Cerebellar cortex (tissue), 1 donor: ENCODE results near the gene TTL.
"Not testable (repeated sequence)": the region's sequence is repeated elsewhere in the genome, so short reads cannot be mapped to it uniquely, and the experiment has no call there.

Experiments
- DNase-seq: peaks from one replicate; pipeline ENCODE4 v3.0.0-alpha.2; 2015; ENCODE audit warnings: low spot score

Gene TTL

DNA sequence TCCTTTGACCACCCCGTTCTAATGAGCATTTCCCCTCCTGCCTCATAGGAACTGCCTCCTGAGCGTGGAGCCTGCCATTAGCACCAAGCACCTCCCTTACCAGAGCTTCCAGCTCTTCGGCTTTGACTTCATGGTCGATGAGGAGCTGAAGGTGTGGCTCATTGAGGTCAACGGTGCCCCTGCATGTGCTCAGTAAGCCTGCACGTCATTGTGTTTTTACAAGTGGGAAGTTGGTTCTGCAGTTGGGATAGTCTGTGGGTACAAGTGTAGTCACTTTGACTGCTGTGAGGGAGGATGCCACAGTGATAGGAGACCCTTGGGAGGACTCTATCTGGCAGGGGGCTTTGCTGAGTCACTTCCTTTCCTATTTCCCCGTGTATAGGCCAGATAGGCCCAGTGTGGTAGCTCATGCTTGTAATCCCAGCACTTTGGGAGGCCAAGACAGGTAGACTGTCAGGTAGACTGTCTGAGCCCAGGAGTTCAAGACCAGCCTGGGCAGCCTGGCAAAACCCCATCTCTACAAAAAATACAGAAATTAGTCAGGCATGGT, 38.4 kb downstream of the TTL start:
- DNase-seq: no peak

DNA sequence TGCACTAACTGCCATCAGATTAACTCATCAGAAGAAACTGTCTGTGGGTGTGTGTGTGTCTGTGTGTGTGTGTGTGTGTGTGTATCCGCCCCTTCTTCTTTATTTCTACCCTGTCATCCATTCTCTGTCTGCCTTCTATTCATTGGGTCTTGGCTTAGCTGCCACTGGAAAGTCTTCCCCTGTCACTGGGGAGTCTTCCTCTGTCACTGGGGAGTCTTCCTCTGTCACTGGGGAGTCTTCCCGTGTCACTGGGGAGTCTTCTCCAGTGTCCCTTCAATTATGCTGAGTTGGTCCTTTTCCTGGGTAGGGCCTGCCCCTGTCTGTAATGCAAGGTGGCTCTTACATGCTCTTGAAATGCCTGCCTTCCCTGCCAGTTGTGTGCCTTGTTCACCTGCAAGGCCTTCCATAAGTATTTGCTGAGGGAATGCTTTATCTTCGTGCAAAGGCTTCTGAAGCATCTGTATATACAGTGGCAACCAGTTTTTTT, 41.4 kb downstream of the TTL start:
- DNase-seq: no peak

DNA sequence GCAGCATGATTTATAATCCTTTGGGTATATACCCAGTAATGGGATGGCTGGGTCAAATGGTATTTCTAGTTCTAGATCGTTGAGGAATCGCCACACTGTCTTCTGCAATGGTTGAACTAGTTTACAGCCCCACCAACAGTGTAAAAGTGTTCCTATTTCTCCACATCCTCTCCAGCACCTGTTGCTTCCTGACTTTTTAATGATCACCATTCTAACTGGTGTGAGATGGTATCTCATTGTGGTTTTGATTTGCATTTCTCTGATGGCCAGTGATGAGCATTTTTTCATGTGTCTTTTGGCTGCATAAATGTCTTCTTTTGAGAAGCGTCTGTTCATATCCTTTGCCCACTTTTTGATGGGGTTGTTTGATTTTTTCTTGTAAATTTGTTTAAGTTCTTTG, 42.3 kb downstream of the TTL start:
- not testable (repeated sequence) for DNase-seq

DNA sequence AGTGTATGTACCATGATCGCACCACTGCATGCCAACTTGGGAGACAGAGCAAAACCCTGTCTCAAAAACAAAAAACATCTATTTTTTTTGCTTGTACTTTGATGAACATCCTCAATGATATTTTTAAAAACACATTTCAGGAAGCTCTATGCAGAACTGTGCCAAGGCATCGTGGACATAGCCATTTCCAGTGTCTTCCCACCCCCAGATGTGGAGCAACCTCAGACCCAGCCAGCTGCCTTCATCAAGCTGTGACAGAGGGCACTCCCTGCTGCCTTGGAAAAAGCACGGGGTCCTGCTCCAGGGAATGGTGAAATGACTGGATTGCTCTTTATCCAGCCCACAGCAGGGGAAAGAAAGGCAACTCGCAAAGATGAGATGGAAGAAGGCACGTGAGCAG, 46.6 kb downstream of the TTL start:
- DNase-seq: no peak

DNA sequence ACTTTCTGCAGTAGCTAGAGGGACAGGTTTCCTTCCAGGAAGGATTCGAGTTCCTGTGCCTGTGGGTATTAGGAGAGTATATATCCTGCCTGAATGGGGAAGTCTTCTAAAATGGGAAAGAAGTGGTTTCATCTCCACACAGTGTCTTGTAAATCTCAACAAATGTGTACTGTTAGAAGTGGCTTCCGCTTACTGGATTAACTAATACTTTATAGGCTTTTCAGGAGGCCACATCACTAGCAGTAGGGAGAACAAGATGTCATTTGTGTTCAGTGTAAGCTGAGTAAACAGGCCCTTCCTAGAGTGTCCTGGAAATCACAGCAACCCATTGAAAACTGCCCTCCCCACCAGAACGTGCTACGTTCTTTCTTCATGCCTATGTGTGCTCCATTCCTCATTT, 47.8 kb downstream of the TTL start:
- no peak for DNase-seq

DNA sequence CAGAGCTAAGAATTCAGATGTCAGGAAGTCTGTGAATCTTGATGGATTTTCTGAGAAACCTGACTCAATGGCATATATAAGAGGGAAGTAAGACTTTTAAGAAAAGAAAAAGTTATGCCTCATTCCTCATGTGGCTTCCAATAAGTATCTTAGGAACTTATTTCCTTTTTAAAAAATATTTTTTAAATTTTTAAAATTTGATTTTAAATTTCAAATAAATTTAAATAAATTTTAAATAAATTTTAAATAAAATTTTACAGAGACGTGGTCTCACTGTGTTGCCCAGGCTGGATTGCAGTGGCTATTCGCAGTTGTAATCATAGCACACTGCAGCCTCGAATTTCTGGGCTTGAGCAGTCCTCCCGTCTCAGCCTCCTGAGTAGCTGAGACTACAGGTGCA, 48.8 kb downstream of the TTL start:
- DNase-seq: no peak

DNA sequence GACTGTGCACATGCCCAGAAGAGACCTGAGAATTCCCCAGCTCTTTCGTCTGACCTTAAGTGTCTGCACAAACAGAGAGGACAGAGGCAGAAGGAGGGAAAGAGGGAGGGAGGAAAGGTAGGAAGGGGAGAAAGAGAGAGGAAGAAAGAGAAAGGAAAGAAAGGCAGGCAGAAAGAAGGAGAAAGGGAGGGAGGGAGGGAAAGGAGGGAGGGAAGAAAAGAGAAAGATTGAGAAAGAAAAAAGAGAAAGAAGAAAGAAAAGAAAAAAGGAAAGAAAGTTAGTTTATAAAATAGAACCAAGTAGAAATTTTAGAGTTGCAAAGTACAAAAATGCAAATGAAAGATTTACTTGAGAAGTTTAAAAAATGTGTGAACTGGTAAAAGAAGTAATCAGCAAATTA, 52.9 kb downstream of the TTL start:
- no peak for DNase-seq

DNA sequence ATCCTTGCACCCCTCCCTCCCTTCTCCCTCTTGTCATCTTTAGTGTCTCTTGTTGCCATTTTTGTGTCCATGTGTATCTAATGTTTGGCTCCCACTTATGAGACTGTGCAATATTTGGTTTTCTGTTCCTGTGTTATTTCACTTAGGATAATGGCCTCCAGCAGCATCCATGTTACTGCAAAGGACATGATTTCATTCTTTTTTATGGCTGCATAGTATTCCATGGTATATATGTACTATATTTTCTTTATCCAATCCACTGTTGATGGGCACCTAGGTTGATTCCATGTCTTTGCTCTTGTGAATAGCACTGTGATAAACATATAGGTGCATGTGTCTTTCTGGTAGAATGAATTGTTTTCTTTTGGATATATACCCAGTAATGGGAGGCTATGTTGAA, 54.7 kb downstream of the TTL start:
- not testable (repeated sequence) for DNase-seq

DNA sequence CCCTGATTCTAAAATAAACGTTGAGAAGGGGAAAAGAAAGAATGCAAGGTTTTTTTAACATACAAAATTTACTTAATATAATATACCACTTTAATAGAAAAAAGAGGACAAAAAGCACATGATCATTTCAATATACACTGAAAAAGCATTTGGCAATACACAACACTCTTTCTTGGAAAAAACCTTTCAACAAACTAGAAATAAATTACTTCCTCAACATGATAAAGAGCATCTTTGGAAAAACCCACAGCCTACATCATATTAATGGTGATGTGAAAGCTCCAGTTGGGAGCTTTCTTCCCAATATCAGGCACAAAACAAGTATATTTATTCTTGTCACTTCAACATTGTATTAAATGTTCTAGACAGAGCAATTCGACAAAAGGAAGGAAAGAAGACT, 57.4 kb downstream of the TTL start:
- DNase-seq: no peak

DNA sequence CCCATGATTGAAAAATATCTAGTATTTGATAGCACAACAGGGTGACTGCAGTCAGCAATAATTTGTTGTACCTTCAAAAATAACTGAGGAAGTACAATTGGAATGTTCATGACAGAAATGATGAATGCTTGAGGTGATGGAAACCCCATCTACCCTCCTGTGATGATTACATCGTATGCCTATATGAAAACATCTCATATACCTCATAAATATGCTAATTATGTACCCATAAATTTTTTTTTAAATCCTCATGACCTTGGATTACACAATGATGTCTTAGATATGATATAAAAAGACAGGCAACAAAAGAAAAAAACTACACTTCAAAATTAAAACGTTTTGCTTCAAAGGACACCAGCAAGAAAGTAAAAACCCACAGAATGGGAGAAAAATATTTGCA, 59.0 kb downstream of the TTL start:
- no peak for DNase-seq

DNA sequence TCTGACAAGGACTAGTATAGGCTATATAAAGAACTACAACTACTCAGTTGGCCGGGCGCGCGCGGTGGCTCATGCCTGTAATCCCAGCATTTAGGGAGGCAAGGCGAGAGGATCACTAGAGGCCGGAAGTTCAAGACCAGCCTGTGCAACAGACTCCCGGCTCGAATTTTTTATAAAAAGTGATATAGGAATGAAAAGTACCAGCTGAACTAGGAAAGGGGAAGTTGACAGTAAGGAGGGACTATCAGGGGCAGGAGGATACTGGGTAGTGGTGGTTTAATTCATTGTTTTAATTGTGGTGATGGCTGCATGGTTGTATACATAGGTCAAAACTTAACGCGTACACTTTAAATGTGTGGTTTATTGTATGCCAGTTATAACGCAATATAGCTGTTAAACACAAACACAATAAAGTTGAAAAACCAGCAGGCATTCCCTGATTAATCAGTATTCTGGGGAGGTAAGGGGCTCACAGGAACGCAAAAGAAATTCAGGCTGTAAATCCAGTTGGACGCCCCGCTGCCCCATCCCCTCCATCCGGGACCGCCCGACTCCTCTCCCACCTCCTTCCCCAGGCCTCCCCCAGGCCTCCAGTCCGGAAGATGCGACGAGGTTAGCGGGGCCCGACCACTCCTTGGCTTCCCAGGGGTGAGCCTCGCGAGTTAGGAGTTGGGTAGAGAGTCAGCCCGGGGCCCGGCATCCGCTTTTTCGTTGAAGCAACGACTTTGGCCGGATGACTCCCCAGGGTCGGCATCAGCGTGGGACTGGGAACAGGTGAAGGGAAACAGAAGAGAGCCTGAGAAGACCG, 59.6 kb downstream of the TTL start:
- no peak for DNase-seq

DNA sequence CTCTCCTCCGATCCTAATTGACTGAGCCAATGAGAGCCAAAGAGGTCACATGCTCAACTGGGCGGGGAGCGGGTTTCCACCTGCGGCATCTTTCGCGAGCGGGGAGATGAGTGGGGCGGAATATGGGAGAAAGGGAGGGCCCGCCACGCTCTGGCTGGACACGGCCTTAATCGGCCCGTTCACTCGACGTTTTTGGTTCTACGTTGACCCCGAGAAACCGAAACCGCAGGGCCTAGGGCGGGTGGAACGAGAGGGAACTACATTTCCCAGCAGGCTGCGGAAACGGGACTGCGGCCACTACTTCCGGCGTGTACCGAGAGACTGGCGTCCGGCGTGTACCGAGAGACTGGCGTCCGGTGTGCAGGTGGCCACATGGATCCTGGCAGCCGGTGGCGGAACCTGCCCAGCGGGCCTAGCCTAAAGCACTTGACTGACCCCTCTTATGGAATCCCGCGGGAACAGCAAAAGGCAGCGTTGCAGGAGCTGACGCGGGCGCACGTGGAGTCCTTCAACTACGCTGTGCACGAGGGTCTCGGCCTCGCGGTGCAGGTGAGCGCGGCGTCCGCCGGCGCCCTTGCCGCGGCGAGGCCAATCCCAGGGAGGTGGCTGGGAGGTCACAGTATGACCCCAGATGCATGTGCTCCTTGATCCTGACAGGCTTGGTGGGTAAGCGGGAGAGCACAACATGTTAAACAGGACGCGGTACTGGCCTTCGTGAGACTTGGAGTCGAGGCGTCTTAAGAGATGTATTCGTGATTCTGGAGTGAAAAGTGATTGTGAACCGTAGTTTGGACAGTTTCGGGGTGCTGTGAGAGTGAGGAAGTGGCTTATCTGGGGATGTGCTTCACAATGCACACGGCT, 60.4 kb downstream of the TTL start, which contains the start of gene POLR1B:
POLR1B (plus strand) TSS at position 343 of the 861 bp plus-strand sequence; CDS start at position 373, 30 bp downstream.
- DNase-seq: peak; percentile 91

DNA sequence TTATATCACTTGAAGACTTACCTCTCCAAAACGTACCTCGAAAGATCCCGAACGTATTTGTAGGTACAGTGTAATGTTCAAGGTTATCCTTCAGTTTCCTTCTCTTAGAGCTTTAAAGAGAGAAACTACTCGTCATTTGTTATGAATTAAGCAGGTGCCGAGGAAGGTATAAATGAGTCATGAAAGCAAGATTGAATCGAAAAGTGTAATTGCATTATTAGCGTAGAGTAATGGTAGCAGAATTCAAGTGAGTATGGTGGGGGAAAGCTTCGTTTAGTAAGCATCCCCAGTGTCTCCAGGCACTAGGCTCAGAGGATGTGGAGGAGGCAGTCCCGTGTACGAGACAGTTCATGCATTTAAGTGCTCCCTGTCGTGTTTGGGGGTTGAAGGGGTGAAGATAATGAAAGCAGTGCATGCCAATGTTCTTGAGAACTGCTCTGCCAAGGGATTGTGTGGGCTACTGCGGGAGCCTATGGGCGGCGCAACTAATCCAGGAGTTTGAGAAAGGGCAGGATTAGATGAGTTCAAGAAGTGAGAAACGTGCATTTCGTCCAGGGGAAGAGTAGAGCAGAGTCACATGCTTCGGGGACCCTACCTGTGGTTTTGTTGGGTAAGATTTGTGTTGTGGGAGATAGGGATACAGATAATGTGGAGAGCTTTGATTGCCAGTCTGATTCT, 61.2 kb downstream of the TTL start:
- peak; percentile 22 for DNase-seq

DNA sequence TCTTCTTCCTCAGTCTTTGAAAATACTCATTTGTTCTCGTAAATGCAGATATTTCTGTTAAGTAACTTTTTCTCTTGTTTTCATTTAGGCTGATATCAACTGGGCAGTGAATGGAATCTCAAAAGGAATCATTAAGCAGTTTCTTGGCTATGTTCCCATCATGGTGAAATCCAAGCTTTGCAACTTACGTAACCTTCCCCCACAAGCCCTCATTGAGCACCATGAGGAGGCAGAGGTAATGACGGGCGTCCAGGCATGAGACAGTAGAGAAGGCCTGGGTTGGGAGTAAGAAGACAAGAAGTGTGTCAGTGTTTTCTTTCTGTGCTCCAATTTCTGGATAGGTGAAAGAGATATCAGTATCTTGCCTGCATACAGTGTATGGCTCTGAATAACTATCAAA, 65.4 kb downstream of the TTL start:
- DNase-seq: no peak

DNA sequence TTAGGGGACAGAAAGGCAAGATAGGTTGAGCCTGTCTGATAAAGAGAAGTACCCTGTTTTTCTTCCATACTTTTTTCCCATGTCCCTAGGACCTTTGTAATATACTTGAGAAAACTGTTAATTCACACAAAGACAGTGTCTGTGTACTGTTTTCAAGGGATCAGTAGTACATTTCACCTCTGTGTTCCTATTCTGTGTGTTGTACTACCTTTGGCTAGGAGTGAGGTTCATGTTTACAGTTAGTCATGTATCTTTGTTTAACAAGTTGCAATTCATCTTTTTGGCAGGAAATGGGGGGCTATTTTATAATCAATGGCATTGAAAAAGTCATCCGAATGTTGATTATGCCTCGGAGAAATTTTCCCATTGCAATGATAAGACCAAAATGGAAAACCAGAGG, 67.0 kb downstream of the TTL start:
- DNase-seq: no peak

DNA sequence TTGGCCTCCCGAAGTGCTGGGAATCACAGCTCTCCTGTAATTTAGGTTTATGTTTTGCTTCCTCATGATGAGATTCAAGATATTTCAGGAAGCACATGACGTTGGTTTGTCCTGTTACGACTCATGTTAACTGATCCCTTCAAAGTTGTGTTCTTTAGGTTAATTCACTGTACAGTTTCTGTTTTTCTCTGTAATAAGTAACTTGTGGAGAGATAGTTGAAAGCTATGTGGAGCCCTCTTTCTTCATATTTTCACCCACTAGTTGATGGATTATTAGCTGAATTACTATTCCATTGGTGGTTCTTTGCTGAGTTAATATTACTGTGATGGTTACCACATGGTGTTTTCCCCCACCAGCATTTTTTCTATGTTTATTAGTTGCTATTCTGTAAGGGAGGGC, 84.1 kb downstream of the TTL start:
- no peak for DNase-seq

DNA sequence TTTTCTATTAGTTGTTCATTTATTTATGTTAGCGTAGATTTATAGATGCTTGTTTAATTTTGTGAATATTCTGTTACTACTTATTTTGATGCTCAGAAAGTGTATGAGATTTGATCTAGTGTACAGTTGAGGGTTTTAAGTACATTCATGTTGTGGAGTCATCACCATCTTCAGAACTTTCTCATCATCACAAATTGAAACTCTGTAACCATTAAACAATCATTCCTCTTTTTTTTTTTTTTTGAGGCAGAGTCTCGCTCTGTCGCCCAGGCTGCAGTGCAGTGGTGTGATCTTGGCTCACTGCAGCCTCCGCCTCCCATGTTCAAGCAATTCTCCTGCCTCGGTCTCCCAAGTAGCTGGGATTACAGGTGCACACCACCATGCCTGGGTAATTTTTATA, 84.6 kb downstream of the TTL start:
- not testable (repeated sequence) for DNase-seq

DNA sequence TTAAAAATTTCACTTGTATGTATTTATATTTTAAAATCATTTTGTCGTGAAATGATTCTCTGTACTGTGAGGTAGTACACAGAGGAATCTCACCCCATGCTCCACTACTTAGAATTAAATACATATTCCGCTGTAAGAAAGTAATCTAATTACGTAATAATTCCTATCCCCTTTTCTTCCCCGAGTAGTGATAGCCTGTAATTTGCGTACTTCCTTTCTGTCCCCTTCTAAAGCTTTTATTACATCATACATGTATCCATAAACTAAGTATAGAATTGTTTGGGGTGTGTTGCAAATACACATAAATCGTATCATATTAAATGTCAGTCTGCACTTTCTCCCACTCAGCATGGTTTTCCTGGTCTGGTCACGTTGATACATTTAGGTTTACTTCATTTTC, 90.0 kb downstream of the TTL start:
- no peak for DNase-seq

DNA sequence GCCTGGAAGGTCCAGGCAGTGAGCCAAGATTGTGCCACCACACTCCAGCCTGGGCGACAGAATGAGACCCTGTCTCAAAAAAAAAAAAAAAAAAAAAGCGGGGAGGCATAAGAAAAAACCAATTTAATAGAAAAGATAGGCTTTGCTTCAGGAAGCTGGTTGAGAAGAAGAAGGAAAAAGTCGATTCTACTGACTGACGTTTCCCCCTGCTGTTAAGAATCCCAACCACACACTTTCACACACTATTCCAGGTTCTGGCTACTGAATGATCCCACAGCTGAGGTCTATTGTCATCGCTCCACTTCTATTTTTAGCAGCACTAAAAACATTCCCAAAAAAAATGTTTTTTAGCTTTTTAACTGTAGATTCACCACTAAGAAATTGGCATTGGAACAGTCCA, 95.8 kb downstream of the TTL start:
- peak; percentile 22 for DNase-seq

DNA sequence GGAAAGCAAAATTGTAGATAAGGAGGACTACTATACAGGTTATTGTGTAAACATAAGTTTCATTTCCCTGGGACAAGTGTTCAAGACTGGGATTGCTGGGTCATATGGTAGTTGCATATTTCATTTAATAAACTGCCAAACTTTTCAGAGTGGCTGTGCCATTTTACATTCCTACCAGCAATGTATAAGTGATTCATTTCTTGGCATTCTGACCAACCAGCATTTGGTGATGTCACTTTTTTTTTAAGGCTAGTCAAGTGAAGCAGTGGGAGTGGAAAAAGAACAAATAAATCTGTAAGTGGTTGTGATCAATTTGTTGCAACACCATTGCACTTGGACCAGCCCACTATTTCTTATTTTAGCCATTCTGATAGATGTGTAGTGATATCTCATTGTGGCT, 97.3 kb downstream of the TTL start:
- no peak for DNase-seq

DNA sequence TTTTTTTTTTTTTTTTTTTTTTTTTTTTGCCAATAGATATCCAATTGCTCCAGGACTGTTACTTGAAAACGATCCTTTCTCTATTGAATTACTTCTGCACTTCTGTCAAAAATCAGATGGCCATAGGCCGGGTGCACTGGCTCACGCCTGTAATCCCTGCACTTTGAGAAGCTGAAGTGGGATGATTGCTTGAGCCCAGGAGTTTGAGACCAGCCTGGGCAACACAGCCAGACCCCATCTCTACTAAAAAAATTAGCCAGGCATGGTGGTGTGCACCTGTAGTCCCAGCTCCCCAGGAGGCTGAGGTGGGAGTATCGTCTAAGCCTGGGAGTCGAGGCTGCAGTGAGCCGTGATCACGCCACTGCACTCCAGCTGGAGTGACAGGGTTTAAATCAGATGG, 98.1 kb downstream of the TTL start:
- DNase-seq: no peak

DNA sequence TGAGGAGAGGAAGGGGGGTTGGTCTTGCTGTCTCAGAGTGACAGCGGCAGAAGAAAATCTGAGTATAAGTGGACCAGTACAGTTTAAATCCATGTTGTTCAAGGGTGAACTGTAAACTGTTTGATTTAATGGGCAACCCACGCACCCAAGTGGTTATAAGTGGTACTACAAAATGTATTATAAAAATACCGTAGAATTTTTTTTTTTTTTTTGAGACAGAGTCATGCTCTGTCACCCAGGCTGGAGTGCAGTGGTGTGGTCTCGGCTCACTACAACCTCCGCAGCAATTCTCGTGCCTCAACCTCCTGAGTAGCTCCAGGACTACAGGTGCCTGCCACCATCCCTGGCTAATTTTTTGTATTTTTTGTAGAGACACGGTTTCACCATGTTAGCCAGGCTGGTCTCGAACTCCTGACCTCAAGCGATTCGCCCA, 100.4 kb downstream of the TTL start:
- peak; percentile 65 for DNase-seq
